GM12891 (cell line): ENCODE measurements around the gene PGPEP1.

Source experiments
- PAX5 ChIP-seq: IDR thresholded peaks from 2 replicates; pipeline ENCODE4 v1.6.1; 2011; ENCODE audit warnings: low read length, moderate library complexity, mild to moderate bottlenecking; ENCODE audit not compliant: insufficient read depth, severe bottlenecking
- POLR2A ChIP-seq: IDR thresholded peaks from 2 replicates; pipeline ENCODE4 v1.6.1; 2011; ENCODE audit warnings: low read depth, low read length, control low read depth
- POLR2AphosphoS5 ChIP-seq: IDR thresholded peaks from 2 replicates; pipeline ENCODE4 v1.6.1; 2011; ENCODE audit warnings: low read depth, low read length, control low read depth
- TAF1 ChIP-seq: IDR thresholded peaks from 2 replicates; pipeline ENCODE4 v1.6.1; 2011; ENCODE audit warnings: low read depth, low read length, control low read depth

- TF ChIP-seq POLR2A (no peak), TAF1 (no peak), POLR2AphosphoS5 (no peak), PAX5 (no peak)
Measured at GRCh38 chr19:18300930-18301717, 39.3 kb upstream of the PGPEP1 start.
